ENCODE data around the gene TBX1. TPM values are rescaled to one million over a fixed set of nuclear protein-coding genes. Genes with fewer than 3 reads are reported as not detected.

Gene TBX1
- polyA plus RNA-seq, 1 donor from 2014 or later, result not detected

DNA sequence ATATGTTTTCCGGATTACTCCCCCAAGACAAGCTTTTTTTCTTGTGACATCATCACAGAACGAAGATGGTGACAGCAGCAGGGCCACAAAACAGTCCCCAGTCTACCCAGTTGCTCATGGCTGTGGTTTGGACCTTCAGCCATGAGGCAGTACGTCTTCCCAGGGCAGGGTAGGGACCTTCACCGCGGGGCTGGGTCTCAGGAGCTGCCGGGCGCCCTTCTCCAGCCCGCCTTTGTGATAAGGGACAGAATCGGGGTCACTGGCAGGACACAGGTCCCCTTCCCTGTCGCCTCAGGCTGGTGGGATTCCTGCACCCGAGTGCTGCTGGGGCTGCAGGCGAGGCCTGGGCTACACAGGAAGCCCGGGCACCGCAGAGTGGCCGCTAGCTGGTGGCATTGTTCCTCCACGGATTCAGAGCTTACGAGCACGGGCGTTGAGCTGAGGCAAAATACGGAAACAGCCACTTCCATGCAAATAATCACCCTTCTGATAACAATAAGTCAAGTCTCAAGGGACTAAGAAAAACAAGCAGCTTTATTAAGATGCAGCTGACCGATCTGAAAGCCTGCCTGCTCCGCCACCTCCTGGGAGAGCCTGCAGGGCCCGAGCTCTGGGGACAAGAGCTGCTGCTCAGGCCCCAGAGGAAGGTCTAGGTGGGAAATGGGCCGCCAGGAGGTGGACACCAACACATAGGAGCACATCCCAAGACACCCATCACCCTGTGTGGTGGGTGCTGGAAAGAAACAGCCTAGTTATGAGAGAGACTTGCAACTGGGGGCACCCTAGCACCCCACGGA is 12.3 kb downstream of the TBX1 start:
- Histone ChIP-seq H3K27ac (ENCODE audit: low read length) (no peak overlapping the region), H3K4me3 (ENCODE audit: low read length) (no peak overlapping the region), H3K9ac (ENCODE audit: low read length) (no peak overlapping the region), H3F3A (ENCODE audit: insufficient read depth, low read length, poor library complexity, severe bottlenecking) (no peaks in the 10 kb centered on the region), H3K9me2 (ENCODE audit: insufficient read depth, low read length) (no peaks in the 10 kb centered on the region), H3K27me3 (ENCODE audit: insufficient read depth, low read depth, low read length) (peaks cover 36% of the 10 kb centered on the region), H4K20me1 (ENCODE audit: insufficient read depth) (no peaks in the 10 kb centered on the region), H3K4me2 (ENCODE audit: low read length) (no peak overlapping the region), H3K79me2 (replicated peaks; ENCODE audit: insufficient read depth, low read length) (no peaks in the 10 kb centered on the region), H3K9me3 (ENCODE audit: low read length) (no peaks in the 10 kb centered on the region), H3K36me3 (ENCODE audit: insufficient read depth, low read length) (no peaks in the 10 kb centered on the region), H2AFZ (ENCODE audit: low read depth, low read length) (no peak overlapping the region)
- TF ChIP-seq, protein P1, sequence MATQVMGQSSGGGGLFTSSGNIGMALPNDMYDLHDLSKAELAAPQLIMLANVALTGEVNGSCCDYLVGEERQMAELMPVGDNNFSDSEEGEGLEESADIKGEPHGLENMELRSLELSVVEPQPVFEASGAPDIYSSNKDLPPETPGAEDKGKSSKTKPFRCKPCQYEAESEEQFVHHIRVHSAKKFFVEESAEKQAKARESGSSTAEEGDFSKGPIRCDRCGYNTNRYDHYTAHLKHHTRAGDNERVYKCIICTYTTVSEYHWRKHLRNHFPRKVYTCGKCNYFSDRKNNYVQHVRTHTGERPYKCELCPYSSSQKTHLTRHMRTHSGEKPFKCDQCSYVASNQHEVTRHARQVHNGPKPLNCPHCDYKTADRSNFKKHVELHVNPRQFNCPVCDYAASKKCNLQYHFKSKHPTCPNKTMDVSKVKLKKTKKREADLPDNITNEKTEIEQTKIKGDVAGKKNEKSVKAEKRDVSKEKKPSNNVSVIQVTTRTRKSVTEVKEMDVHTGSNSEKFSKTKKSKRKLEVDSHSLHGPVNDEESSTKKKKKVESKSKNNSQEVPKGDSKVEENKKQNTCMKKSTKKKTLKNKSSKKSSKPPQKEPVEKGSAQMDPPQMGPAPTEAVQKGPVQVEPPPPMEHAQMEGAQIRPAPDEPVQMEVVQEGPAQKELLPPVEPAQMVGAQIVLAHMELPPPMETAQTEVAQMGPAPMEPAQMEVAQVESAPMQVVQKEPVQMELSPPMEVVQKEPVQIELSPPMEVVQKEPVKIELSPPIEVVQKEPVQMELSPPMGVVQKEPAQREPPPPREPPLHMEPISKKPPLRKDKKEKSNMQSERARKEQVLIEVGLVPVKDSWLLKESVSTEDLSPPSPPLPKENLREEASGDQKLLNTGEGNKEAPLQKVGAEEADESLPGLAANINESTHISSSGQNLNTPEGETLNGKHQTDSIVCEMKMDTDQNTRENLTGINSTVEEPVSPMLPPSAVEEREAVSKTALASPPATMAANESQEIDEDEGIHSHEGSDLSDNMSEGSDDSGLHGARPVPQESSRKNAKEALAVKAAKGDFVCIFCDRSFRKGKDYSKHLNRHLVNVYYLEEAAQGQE (IDR thresholded peaks at IDR 0.05; ENCODE audit: borderline replicate concordance), result no peak
- TF ChIP-seq SMC3 (conservative IDR thresholded peaks at IDR 0.05; ENCODE audit: poor library complexity) (no peak), RAD21 (conservative IDR thresholded peaks at IDR 0.05) (no peak)

DNA sequence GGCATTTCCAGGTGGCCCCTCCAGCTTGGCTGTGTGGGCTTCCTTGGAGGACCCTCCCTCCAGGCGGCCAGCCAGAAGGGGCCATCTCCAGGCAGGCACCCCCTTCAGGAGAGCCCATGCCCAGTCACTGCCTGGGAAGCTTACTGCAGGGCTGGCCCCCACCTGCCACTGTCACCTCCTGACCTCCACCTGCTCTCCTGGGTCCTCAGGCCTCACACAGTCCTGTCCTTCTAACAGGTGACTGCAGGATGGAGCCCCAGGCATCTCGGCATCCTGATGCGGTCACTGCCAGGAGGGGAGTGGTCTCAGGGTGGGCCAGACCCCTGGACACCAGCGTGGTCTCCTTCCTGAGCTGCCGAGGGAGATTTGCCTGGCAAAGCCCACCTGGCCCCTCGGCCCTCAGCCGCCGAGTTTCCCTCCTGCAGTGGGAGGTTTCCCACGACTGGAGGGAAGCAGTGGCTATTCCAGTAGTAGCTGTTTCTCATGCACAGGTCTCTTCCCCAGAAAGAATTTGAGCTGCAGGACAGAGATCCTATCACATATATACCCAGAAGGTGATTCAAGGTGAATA is 13.0 kb downstream of the TBX1 start:
- H2AFZ ChIP-seq (ENCODE audit: low read depth, low read length), result no peak overlapping the region
- H3K9me3 ChIP-seq (ENCODE audit: low read length), result no peaks in the 10 kb centered on the region
- H3K27ac ChIP-seq (ENCODE audit: low read length), result no peak overlapping the region
- TF ChIP-seq TAF1 (IDR thresholded peaks at IDR 0.05; ENCODE audit: low read depth), result no peak
- no peak for TF ChIP-seq RAD21 (conservative IDR thresholded peaks at IDR 0.05)
- TF ChIP-seq, protein P2, sequence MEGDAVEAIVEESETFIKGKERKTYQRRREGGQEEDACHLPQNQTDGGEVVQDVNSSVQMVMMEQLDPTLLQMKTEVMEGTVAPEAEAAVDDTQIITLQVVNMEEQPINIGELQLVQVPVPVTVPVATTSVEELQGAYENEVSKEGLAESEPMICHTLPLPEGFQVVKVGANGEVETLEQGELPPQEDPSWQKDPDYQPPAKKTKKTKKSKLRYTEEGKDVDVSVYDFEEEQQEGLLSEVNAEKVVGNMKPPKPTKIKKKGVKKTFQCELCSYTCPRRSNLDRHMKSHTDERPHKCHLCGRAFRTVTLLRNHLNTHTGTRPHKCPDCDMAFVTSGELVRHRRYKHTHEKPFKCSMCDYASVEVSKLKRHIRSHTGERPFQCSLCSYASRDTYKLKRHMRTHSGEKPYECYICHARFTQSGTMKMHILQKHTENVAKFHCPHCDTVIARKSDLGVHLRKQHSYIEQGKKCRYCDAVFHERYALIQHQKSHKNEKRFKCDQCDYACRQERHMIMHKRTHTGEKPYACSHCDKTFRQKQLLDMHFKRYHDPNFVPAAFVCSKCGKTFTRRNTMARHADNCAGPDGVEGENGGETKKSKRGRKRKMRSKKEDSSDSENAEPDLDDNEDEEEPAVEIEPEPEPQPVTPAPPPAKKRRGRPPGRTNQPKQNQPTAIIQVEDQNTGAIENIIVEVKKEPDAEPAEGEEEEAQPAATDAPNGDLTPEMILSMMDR (IDR thresholded peaks at IDR 0.05; ENCODE audit: poor library complexity, severe bottlenecking), result no peak
- no peak for TF ChIP-seq EP300 (conservative IDR thresholded peaks at IDR 0.05; ENCODE audit: poor library complexity, severe bottlenecking)
- TF ChIP-seq EZH2 (IDR thresholded peaks at IDR 0.05; ENCODE audit: borderline replicate concordance, insufficient read depth, low read length, poor library complexity, severe bottlenecking), result no peak
- no peak for TF ChIP-seq POLR2AphosphoS5 (IDR thresholded peaks at IDR 0.05)
- no peak for TF ChIP-seq SMC3 (conservative IDR thresholded peaks at IDR 0.05; ENCODE audit: poor library complexity)
- TF ChIP-seq, protein P1 (IDR thresholded peaks at IDR 0.05; ENCODE audit: borderline replicate concordance), result no peak
- no peak for TF ChIP-seq MXI1 (conservative IDR thresholded peaks at IDR 0.05; ENCODE audit: poor library complexity, severe bottlenecking)
- H3K79me2 ChIP-seq (replicated peaks; ENCODE audit: insufficient read depth, low read length), result no peaks in the 10 kb centered on the region
- no peaks in the 10 kb centered on the region for H3K36me3 ChIP-seq (ENCODE audit: insufficient read depth, low read length)
- no peaks in the 10 kb centered on the region for H3K9me2 ChIP-seq (ENCODE audit: insufficient read depth, low read length)
- H3F3A ChIP-seq (ENCODE audit: insufficient read depth, low read length, poor library complexity, severe bottlenecking), result no peaks in the 10 kb centered on the region
- H3K9ac ChIP-seq (ENCODE audit: low read length), result no peak overlapping the region
- H3K4me2 ChIP-seq (ENCODE audit: low read length), result no peak overlapping the region
- no peaks in the 10 kb centered on the region for H4K20me1 ChIP-seq (ENCODE audit: insufficient read depth)
- no peak overlapping the region for H3K4me3 ChIP-seq (ENCODE audit: low read length)
- peaks cover 30% of the 10 kb centered on the region for H3K27me3 ChIP-seq (ENCODE audit: insufficient read depth, low read depth, low read length)

Measured in neural cell (in vitro differentiated cells).